ENCODE results near the gene HDAC7.
A peak's percentile ranks its signal among the peaks of the same experiment; 100 is the strongest.

Gene HDAC7

GRCh38 chr12:47819896-47820630 lies at the start of gene HDAC7:
HDAC7 (minus strand) TSS chr12:47819903; CDS start chr12:47819785, 118 bp downstream.
- Histone ChIP-seq H3K4me1 (ENCODE audit: control insufficient read depth in 1 of 2, insufficient read depth in 2 of 2, low read length in 2 of 2) (peaks cover 55% of the 10 kb centered on the region in 2 donors), H3K9me3 (ENCODE audit: control insufficient read depth in 1 of 2, low read length in 2 of 2) (no peaks in the 10 kb centered on the region), H3K27me3 (ENCODE audit: control insufficient read depth in 1 of 2, insufficient read depth in 2 of 2, low read length in 2 of 2) (no peaks in the 10 kb centered on the region)

DNA sequence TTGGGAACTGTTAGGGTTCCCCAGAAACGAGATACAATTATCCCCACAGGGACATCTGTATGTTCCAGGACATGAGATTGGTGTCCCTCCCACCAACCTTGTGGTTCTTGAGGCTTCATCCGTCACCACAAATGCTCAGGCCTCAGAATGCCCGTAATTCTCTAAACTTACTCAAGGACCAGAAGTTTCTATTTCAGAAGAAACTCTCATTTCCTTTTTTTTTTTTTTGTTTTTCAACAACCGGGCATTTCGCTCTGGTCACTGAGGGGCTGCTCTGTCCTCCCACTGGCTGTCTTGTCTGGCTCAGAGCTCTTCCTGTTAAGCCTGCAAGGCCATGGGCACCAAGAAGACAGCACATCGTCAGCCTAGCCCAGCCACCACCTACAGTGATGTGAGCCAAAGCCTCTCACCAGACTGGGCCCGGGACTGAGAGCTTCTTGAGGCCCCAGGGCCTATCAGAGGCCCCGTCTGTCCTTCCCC lies 48.9 kb upstream of the HDAC7 start:
- no peaks in the 10 kb centered on the region for H3K27me3 ChIP-seq (ENCODE audit: control insufficient read depth in 1 of 2, insufficient read depth in 2 of 2, low read length in 2 of 2)
- no peak overlapping the region for H3K4me3 ChIP-seq (ENCODE audit: low read depth in 1 of 2, low read length in 2 of 2)
- H3K4me1 ChIP-seq (ENCODE audit: control insufficient read depth in 1 of 2, insufficient read depth in 2 of 2, low read length in 2 of 2) = peaks cover 13 to 24% of the 10 kb centered on the region in 2 donors
- H3K9me3 ChIP-seq (ENCODE audit: control insufficient read depth in 1 of 2, low read length in 2 of 2) = no peaks in the 10 kb centered on the region
- H3K9ac ChIP-seq (ENCODE audit: low read depth in 1 of 2, low read length in 2 of 2) = no peak overlapping the region
- H3K27ac ChIP-seq (ENCODE audit: low read depth, low read length) = no peak overlapping the region
- H3K36me3 ChIP-seq (ENCODE audit: control insufficient read depth in 1 of 2, insufficient read depth in 2 of 2, low read length in 2 of 2) = peaks cover 17 to 48% of the 10 kb centered on the region in 2 donors

More at GRCh38 chr12:47819896-47820630, at the start of gene HDAC7:
- Histone ChIP-seq H3K36me3 (ENCODE audit: control insufficient read depth in 1 of 2, insufficient read depth in 2 of 2, low read length in 2 of 2) (no peaks in the 10 kb centered on the region), H3K4me3 (ENCODE audit: low read depth in 1 of 2, low read length in 2 of 2) (peak within 1 kb of the TSS; percentile 86 to 93), H3K27ac (ENCODE audit: low read depth, low read length) (peak within 1 kb of the TSS; percentile 90), H3K9ac (ENCODE audit: low read depth in 1 of 2, low read length in 2 of 2) (peak within 1 kb of the TSS; percentile 74 to 95)

DNA sequence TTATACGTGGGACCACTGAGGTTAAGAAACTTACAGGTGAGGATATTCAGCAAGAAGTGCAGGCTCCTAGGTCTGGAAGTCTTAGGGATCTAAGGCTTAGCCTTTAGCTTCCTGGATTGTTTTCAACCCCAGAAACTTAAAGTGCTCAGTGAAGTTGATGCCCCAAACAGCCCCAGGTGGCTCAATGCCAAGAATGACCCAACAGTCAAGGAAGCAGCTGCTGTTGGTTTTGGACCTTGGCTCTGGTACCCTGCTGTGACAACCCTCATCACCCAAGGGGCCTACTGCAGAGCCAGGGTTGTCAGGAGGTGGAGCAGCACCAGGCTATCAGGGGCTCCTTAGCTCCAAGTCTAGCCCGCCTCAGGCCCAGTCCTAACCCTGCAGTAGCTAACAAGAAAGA lies 48.3 kb upstream of the HDAC7 start:
- Histone ChIP-seq H3K27me3 (ENCODE audit: control insufficient read depth in 1 of 2, insufficient read depth in 2 of 2, low read length in 2 of 2) (no peaks in the 10 kb centered on the region), H3K36me3 (ENCODE audit: control insufficient read depth in 1 of 2, insufficient read depth in 2 of 2, low read length in 2 of 2) (peaks cover 22 to 52% of the 10 kb centered on the region in 2 donors), H3K4me3 (ENCODE audit: low read depth in 1 of 2, low read length in 2 of 2) (no peak overlapping the region), H3K9ac (ENCODE audit: low read depth in 1 of 2, low read length in 2 of 2) (no peak overlapping the region), H3K4me1 (ENCODE audit: control insufficient read depth in 1 of 2, insufficient read depth in 2 of 2, low read length in 2 of 2) (peaks cover 18 to 26% of the 10 kb centered on the region in 2 donors), H3K27ac (ENCODE audit: low read depth, low read length) (no peak overlapping the region), H3K9me3 (ENCODE audit: control insufficient read depth in 1 of 2, low read length in 2 of 2) (no peaks in the 10 kb centered on the region)

- H3K4me3 ChIP-seq (ENCODE audit: low read depth in 1 of 2, low read length in 2 of 2) = no peak overlapping the region
- no peaks in the 10 kb centered on the region for H3K9me3 ChIP-seq (ENCODE audit: control insufficient read depth in 1 of 2, low read length in 2 of 2)
- H3K9ac ChIP-seq (ENCODE audit: low read depth in 1 of 2, low read length in 2 of 2) = no peak overlapping the region
- H3K27ac ChIP-seq (ENCODE audit: low read depth, low read length) = no peak overlapping the region
- no peaks in the 10 kb centered on the region for H3K27me3 ChIP-seq (ENCODE audit: control insufficient read depth in 1 of 2, insufficient read depth in 2 of 2, low read length in 2 of 2)
- H3K36me3 ChIP-seq (ENCODE audit: control insufficient read depth in 1 of 2, insufficient read depth in 2 of 2, low read length in 2 of 2) = peaks cover 27 to 52% of the 10 kb centered on the region in 2 donors
- peaks cover 23 to 31% of the 10 kb centered on the region in 2 donors for H3K4me1 ChIP-seq (ENCODE audit: control insufficient read depth in 1 of 2, insufficient read depth in 2 of 2, low read length in 2 of 2)
These were observed 47.8 kb upstream of the HDAC7 start for GRCh38 chr12:47867495-47867941.

GRCh38 chr12:47864646-47865235 lies 45.0 kb upstream of the HDAC7 start:
- no peak overlapping the region for H3K27ac ChIP-seq (ENCODE audit: low read depth, low read length)
- H3K4me3 ChIP-seq (ENCODE audit: low read depth in 1 of 2, low read length in 2 of 2) = no peak overlapping the region
- H3K36me3 ChIP-seq (ENCODE audit: control insufficient read depth in 1 of 2, insufficient read depth in 2 of 2, low read length in 2 of 2) = peaks cover 33 to 63% of the 10 kb centered on the region in 2 donors
- H3K4me1 ChIP-seq (ENCODE audit: control insufficient read depth in 1 of 2, insufficient read depth in 2 of 2, low read length in 2 of 2) = peaks cover 21 to 38% of the 10 kb centered on the region in 2 donors
- no peaks in the 10 kb centered on the region for H3K9me3 ChIP-seq (ENCODE audit: control insufficient read depth in 1 of 2, low read length in 2 of 2)
- H3K27me3 ChIP-seq (ENCODE audit: control insufficient read depth in 1 of 2, insufficient read depth in 2 of 2, low read length in 2 of 2) = no peaks in the 10 kb centered on the region
- H3K9ac ChIP-seq (ENCODE audit: low read depth in 1 of 2, low read length in 2 of 2) = no peak overlapping the region

- no peak overlapping the region for H3K27ac ChIP-seq (ENCODE audit: low read depth, low read length)
These were observed 44.3 kb upstream of the HDAC7 start for GRCh38 chr12:47863985-47864384.

GRCh38 chr12:47863467-47863866 lies 43.8 kb upstream of the HDAC7 start:
- peaks cover 32 to 47% of the 10 kb centered on the region in 2 donors for H3K4me1 ChIP-seq (ENCODE audit: control insufficient read depth in 1 of 2, insufficient read depth in 2 of 2, low read length in 2 of 2)
- H3K9ac ChIP-seq (ENCODE audit: low read depth in 1 of 2, low read length in 2 of 2) = no peak overlapping the region
- no peak overlapping the region for H3K4me3 ChIP-seq (ENCODE audit: low read depth in 1 of 2, low read length in 2 of 2)
- H3K27me3 ChIP-seq (ENCODE audit: control insufficient read depth in 1 of 2, insufficient read depth in 2 of 2, low read length in 2 of 2) = no peaks in the 10 kb centered on the region
- no peaks in the 10 kb centered on the region for H3K9me3 ChIP-seq (ENCODE audit: control insufficient read depth in 1 of 2, low read length in 2 of 2)
- H3K27ac ChIP-seq (ENCODE audit: low read depth, low read length) = no peak overlapping the region
- peaks cover 38 to 71% of the 10 kb centered on the region in 2 donors for H3K36me3 ChIP-seq (ENCODE audit: control insufficient read depth in 1 of 2, insufficient read depth in 2 of 2, low read length in 2 of 2)

More at GRCh38 chr12:47863985-47864384, 44.3 kb upstream of the HDAC7 start:
- peaks cover 27 to 43% of the 10 kb centered on the region in 2 donors for H3K4me1 ChIP-seq (ENCODE audit: control insufficient read depth in 1 of 2, insufficient read depth in 2 of 2, low read length in 2 of 2)
- no peak overlapping the region for H3K9ac ChIP-seq (ENCODE audit: low read depth in 1 of 2, low read length in 2 of 2)
- no peaks in the 10 kb centered on the region for H3K9me3 ChIP-seq (ENCODE audit: control insufficient read depth in 1 of 2, low read length in 2 of 2)
- H3K27me3 ChIP-seq (ENCODE audit: control insufficient read depth in 1 of 2, insufficient read depth in 2 of 2, low read length in 2 of 2) = no peaks in the 10 kb centered on the region
- H3K36me3 ChIP-seq (ENCODE audit: control insufficient read depth in 1 of 2, insufficient read depth in 2 of 2, low read length in 2 of 2) = peaks cover 33 to 66% of the 10 kb centered on the region in 2 donors
- no peak overlapping the region for H3K4me3 ChIP-seq (ENCODE audit: low read depth in 1 of 2, low read length in 2 of 2)

DNA sequence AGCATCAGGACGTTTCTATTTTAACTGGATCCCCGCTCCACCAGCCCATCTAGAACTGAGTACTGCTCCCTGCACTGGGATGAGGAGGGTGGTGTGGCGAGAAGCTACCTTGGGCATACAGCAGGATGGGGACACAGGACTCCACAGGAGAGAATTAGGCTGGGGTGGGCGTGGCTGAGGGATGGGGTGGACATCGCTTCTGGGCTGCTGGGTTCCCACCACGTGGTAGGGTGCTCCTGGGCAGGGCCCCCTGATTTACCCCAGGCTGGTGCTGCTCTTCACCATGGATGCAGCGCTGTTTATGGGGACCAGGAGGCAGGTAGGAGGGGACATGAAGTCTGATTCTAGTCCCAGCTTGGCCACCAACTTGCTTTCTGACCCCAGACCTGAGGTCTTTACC lies 43.2 kb upstream of the HDAC7 start:
- Histone ChIP-seq H3K27ac (ENCODE audit: low read depth, low read length) (no peak overlapping the region), H3K9me3 (ENCODE audit: control insufficient read depth in 1 of 2, low read length in 2 of 2) (no peaks in the 10 kb centered on the region), H3K4me1 (ENCODE audit: control insufficient read depth in 1 of 2, insufficient read depth in 2 of 2, low read length in 2 of 2) (peaks cover 26 to 49% of the 10 kb centered on the region in 2 donors), H3K4me3 (ENCODE audit: low read depth in 1 of 2, low read length in 2 of 2) (no peak overlapping the region), H3K36me3 (ENCODE audit: control insufficient read depth in 1 of 2, insufficient read depth in 2 of 2, low read length in 2 of 2) (peaks cover 39 to 72% of the 10 kb centered on the region in 2 donors), H3K9ac (ENCODE audit: low read depth in 1 of 2, low read length in 2 of 2) (no peak overlapping the region), H3K27me3 (ENCODE audit: control insufficient read depth in 1 of 2, insufficient read depth in 2 of 2, low read length in 2 of 2) (no peaks in the 10 kb centered on the region)

DNA sequence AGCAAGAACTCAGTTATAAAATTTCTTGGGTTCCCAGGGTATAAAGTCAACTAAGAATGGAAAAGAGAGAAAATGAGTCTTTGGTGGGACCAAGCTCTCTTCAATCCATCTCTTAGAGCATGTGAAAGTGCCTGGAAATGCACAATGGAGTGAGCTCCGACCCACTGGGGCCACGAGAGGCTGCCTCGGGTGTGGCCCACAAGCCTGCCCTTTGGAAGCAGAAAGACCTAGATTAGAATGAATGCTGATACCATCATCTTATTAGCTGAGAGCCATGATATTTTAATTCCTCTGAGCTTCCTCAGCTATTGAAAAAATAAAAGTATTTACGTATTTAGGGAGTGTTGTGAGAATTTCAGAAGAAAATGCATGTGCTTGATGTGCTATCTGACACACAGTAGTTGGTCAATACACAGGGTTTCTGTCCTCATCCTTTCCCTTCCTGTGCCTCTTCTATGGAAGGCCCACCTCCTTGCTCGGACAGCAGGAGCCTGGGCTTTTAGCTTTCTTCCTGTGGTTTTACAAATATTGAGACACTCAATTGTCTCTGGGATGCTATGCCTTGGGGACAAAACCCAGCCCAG lies 42.6 kb upstream of the HDAC7 start:
- H3K9ac ChIP-seq (ENCODE audit: low read depth in 1 of 2, low read length in 2 of 2) = no peak overlapping the region
- no peaks in the 10 kb centered on the region for H3K9me3 ChIP-seq (ENCODE audit: control insufficient read depth in 1 of 2, low read length in 2 of 2)
- H3K4me3 ChIP-seq (ENCODE audit: low read depth in 1 of 2, low read length in 2 of 2) = no peak overlapping the region
- peaks cover 24 to 46% of the 10 kb centered on the region in 2 donors for H3K4me1 ChIP-seq (ENCODE audit: control insufficient read depth in 1 of 2, insufficient read depth in 2 of 2, low read length in 2 of 2)
- no peak overlapping the region for H3K27ac ChIP-seq (ENCODE audit: low read depth, low read length)
- H3K36me3 ChIP-seq (ENCODE audit: control insufficient read depth in 1 of 2, insufficient read depth in 2 of 2, low read length in 2 of 2) = peaks cover 43 to 72% of the 10 kb centered on the region in 2 donors
- H3K27me3 ChIP-seq (ENCODE audit: control insufficient read depth in 1 of 2, insufficient read depth in 2 of 2, low read length in 2 of 2) = no peaks in the 10 kb centered on the region

DNA sequence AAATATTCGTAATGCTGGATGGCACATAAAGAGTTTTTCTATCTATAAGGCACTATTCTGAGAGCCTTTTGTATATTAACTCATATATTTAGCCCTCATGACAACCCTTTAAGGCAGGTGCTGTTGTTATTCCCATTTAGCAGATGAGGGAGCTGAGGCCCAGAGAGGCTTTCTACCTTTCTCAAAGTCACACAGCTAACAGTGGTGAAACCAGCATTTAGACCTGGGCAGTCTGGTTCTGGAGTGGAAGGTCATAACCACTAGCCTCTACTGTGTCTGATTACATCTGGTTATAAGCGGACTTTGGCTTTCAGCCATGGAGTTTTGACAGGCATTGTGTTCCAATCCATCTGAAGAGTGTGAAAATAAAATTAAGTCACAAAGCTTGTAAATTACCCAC lies 41.2 kb upstream of the HDAC7 start:
- Histone ChIP-seq H3K4me1 (ENCODE audit: control insufficient read depth in 1 of 2, insufficient read depth in 2 of 2, low read length in 2 of 2) (peaks cover 24 to 46% of the 10 kb centered on the region in 2 donors), H3K9me3 (ENCODE audit: control insufficient read depth in 1 of 2, low read length in 2 of 2) (no peaks in the 10 kb centered on the region), H3K27me3 (ENCODE audit: control insufficient read depth in 1 of 2, insufficient read depth in 2 of 2, low read length in 2 of 2) (no peaks in the 10 kb centered on the region), H3K36me3 (ENCODE audit: control insufficient read depth in 1 of 2, insufficient read depth in 2 of 2, low read length in 2 of 2) (peaks cover 50 to 83% of the 10 kb centered on the region in 2 donors), H3K4me3 (ENCODE audit: low read depth in 1 of 2, low read length in 2 of 2) (no peak overlapping the region), H3K9ac (ENCODE audit: low read depth in 1 of 2, low read length in 2 of 2) (no peak overlapping the region), H3K27ac (ENCODE audit: low read depth, low read length) (no peak overlapping the region)

All from duodenal mucosa (tissue), 2 donors.